ENCODE results near the gene RTN4RL2. TPM values are rescaled to one million over a fixed set of nuclear protein-coding genes. Genes with fewer than 3 reads are reported as not detected.

The RTN4RL2 gene
- total RNA-seq, 1 experiment from 2014 or later, result 7.0 TPM

DNA sequence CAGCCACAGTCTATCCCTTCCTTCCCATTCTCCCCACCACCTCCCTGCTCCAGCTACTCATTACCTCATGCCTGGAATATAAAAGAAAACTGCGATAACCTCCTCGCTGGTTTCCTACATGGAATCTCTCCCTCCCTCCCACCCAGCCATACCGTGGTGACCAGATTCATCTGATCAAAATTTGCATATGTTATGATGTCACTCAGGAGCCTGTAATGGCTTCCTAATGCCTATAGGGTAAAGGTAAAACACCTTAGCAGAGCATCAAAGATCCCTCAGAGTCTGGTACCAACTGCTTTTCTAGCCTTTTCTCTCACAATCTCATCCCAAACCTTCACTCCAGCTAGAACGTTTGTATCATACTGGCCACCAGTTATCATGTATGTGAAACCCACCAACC lies 19.6 kb downstream of the RTN4RL2 start:
- H3T11ph ChIP-seq (ENCODE audit: low read length), result no peak overlapping the region
- no peak overlapping the region for H3K9ac ChIP-seq (ENCODE audit: extremely low read depth, insufficient read length, low read length)
- Mint-ChIP-seq H3K27ac (peak overlapping the region in 1 of 3 experiments; percentile 8; a peak in 2 of 7 replicates), H3K27me3 (ENCODE audit: low read depth) (peaks cover 93% of the 10 kb centered on the region), H3K36me3 (ENCODE audit: insufficient read depth in 1 of 3, low read depth in 3 of 3) (peaks cover 0 to 5% (median 4%) of the 10 kb centered on the region in 3 experiments; a peak in 4 of 7 replicates), H3K9me3 (no peaks in the 10 kb centered on the region; a peak in 2 of 5 replicates), H3K4me3 (no peak overlapping the region; a peak in 1 of 5 replicates), H3K4me1 (peaks cover 23 to 57% of the 10 kb centered on the region in 2 experiments)
- H3K23ac ChIP-seq (ENCODE audit: insufficient read length, low read depth, low read length), result no peak overlapping the region
- H4K20me1 ChIP-seq (ENCODE audit: control insufficient read depth, insufficient read depth, insufficient read length), result no peaks in the 10 kb centered on the region
- no peak overlapping the region for H4K8ac ChIP-seq (replicated peaks; ENCODE audit: insufficient read length, low read depth, low read length)
- no peaks in the 10 kb centered on the region for H3K9me3 ChIP-seq (ENCODE audit: control insufficient read depth, low read depth, low read length)
- no peaks in the 10 kb centered on the region for H3K79me2 ChIP-seq (ENCODE audit: insufficient read depth, low read length)
- H3K27me3 ChIP-seq (ENCODE audit: insufficient read depth, low read length), result peaks cover 6% of the 10 kb centered on the region; the same call in 1 of the 2 replicates
- no peak overlapping the region for H2AK5ac ChIP-seq (ENCODE audit: insufficient read length, low read length)
- no CpG with 5 or more reads among the region's 4 CpGs for WGBS (ENCODE audit: extremely low coverage, insufficient read length, low lambda C conversion rate)
- H3K56ac ChIP-seq (ENCODE audit: insufficient read length, low read depth, low read length), result no peak overlapping the region
- H3K18ac ChIP-seq (ENCODE audit: insufficient read length, low read depth, low read length), result no peak overlapping the region
- no peak overlapping the region for H2BK15ac ChIP-seq (ENCODE audit: low read depth, low read length)
- no peak overlapping the region for H2BK12ac ChIP-seq (ENCODE audit: insufficient read length, low read depth, low read length)
- DNase-seq, result no peak
- no peak overlapping the region for H2BK20ac ChIP-seq (ENCODE audit: low read depth, low read length, poor library complexity, severe bottlenecking)
- H2BK5ac ChIP-seq (ENCODE audit: insufficient read length, low read length), result no peak overlapping the region
- H3K27ac ChIP-seq (ENCODE audit: insufficient read length, low read depth, low read length), result no peak overlapping the region
- TF ChIP-seq, protein P1, sequence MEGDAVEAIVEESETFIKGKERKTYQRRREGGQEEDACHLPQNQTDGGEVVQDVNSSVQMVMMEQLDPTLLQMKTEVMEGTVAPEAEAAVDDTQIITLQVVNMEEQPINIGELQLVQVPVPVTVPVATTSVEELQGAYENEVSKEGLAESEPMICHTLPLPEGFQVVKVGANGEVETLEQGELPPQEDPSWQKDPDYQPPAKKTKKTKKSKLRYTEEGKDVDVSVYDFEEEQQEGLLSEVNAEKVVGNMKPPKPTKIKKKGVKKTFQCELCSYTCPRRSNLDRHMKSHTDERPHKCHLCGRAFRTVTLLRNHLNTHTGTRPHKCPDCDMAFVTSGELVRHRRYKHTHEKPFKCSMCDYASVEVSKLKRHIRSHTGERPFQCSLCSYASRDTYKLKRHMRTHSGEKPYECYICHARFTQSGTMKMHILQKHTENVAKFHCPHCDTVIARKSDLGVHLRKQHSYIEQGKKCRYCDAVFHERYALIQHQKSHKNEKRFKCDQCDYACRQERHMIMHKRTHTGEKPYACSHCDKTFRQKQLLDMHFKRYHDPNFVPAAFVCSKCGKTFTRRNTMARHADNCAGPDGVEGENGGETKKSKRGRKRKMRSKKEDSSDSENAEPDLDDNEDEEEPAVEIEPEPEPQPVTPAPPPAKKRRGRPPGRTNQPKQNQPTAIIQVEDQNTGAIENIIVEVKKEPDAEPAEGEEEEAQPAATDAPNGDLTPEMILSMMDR (conservative IDR thresholded peaks at IDR 0.05), result no peak
- no peak overlapping the region for H4K91ac ChIP-seq (ENCODE audit: insufficient read length, low read depth, low read length)
- no peak overlapping the region for H3K4me2 ChIP-seq (ENCODE audit: insufficient read depth, insufficient read length, low read length)
- no peak overlapping the region for H2AFZ ChIP-seq (ENCODE audit: low read length)
- no peaks in the 10 kb centered on the region for H3K79me1 ChIP-seq (ENCODE audit: insufficient read depth, low read depth, low read length, poor library complexity, severe bottlenecking)
- peaks cover 21% of the 10 kb centered on the region for H3K23me2 ChIP-seq (ENCODE audit: insufficient read length, low read depth, low read length, poor library complexity, severe bottlenecking)
- no peak overlapping the region for H2BK120ac ChIP-seq (ENCODE audit: low read depth, low read length, poor library complexity, severe bottlenecking)
- H4K5ac ChIP-seq (ENCODE audit: insufficient read length, low read depth, low read length), result no peak overlapping the region
- H3K14ac ChIP-seq (ENCODE audit: insufficient read depth, low read length), result no peak overlapping the region
- 0 out of 2 replicates have a peak, but pooled peaks cover 2% of the 10 kb centered on the region for H3K4me1 ChIP-seq (ENCODE audit: insufficient read depth, low read length)
- H3K4ac ChIP-seq (ENCODE audit: low read depth, low read length), result no peak overlapping the region
